SH-SY5Y (cell line): ENCODE results near the gene PLCE1.

Experiments
- GATA2 ChIP-seq: IDR thresholded peaks from 2 replicates; pipeline ENCODE4 v1.6.1; 2011; ENCODE audit warnings: mild to moderate bottlenecking, low read depth, low read length
- GATA3 ChIP-seq: IDR thresholded peaks from 2 replicates; pipeline ENCODE4 v1.6.1; 2011; ENCODE audit warnings: low read depth, mild to moderate bottlenecking, low read length, moderate library complexity

- no peak for TF ChIP-seq GATA2
- no peak for TF ChIP-seq GATA3
Measured at GRCh38 chr10:94003488-94003887, 9.8 kb downstream of the PLCE1 start.
